BE2C (cell line): ENCODE results near the gene ELMO2.

Experiments used
- DNase-seq: peaks from one replicate; pipeline ENCODE4 v3.0.0-alpha.2; 2020
- H3K27me3 ChIP-seq: fragments of 250-450 bp; sonication (Bioruptor Pico); 2 replicates; pipeline ENCODE4 v1.5.1; 2020; ENCODE audit warnings: mild to moderate bottlenecking
- H3K36me3 ChIP-seq: fragments of 250-450 bp; sonication (Bioruptor Pico); 2 replicates; pipeline ENCODE4 v1.5.1; 2020; ENCODE audit warnings: mild to moderate bottlenecking
- H3K4me1 ChIP-seq: fragments of 250-450 bp; sonication (Bioruptor Pico); 2 replicates; pipeline ENCODE4 v1.5.1; 2020
- H3K4me3 ChIP-seq: 2 replicates; pipeline ENCODE4 v1.5.1; 2011; ENCODE audit warnings: low read depth, low read length
- H3K9me3 ChIP-seq: fragments of 250-450 bp; sonication (Bioruptor Pico); 2 replicates; pipeline ENCODE4 v1.5.1; 2020
- TF ChIP-seq, protein P1 (sequence below): IDR thresholded peaks from 2 replicates; pipeline ENCODE4 v1.5.1; 2012; ENCODE audit warnings: mild to moderate bottlenecking, low read depth, low read length

ELMO2 gene

DNA sequence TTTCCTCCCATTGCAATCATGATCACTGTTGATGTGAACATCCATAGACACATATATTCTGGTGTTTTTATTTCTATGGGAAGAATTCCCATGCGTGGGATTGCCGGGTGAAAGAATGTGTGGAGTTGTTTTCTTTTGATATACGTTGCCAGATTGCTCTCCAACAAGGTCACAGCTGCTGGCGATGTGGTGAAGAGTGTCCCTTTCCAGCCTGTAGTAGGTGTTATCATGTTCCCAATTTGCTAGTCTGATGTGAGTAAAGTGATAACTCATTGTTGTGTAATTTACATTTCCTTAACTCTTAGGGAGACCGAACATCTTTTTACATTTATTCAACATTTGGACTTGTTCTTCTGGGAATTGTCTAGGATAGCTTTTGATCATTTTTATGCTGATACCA, 14.5 kb upstream of the ELMO2 start:
- Histone ChIP-seq H3K4me1 (no peaks in the 10 kb centered on the region), H3K36me3 (no peaks in the 10 kb centered on the region), H3K4me3 (no peak overlapping the region), H3K9me3 (no peaks in the 10 kb centered on the region), H3K27me3 (peaks cover 59% of the 10 kb centered on the region)
- no peak for DNase-seq
- TF ChIP-seq, protein P1, sequence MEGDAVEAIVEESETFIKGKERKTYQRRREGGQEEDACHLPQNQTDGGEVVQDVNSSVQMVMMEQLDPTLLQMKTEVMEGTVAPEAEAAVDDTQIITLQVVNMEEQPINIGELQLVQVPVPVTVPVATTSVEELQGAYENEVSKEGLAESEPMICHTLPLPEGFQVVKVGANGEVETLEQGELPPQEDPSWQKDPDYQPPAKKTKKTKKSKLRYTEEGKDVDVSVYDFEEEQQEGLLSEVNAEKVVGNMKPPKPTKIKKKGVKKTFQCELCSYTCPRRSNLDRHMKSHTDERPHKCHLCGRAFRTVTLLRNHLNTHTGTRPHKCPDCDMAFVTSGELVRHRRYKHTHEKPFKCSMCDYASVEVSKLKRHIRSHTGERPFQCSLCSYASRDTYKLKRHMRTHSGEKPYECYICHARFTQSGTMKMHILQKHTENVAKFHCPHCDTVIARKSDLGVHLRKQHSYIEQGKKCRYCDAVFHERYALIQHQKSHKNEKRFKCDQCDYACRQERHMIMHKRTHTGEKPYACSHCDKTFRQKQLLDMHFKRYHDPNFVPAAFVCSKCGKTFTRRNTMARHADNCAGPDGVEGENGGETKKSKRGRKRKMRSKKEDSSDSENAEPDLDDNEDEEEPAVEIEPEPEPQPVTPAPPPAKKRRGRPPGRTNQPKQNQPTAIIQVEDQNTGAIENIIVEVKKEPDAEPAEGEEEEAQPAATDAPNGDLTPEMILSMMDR: no peak

DNA sequence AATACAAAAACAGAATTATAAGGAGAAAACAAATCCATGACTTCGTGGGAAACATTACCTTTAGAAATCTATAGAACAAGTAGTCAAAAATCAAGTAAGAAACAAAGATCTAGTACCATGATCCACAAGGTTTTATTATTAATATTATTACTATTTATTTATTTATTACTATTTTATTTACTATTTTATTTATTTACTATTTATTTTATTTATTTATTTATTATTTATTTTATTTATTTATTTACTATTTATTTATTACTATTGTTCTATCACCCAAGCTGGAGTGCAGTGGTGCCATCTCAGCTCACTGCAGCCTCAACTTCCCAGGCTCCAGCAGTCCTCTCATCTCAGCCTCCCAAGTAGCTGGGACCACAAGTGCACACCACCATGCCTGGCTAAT, 13.5 kb upstream of the ELMO2 start:
- Histone ChIP-seq H3K9me3 (no peaks in the 10 kb centered on the region), H3K4me3 (no peak overlapping the region), H3K36me3 (no peaks in the 10 kb centered on the region), H3K27me3 (peaks cover 59% of the 10 kb centered on the region), H3K4me1 (no peaks in the 10 kb centered on the region)
- no peak for DNase-seq
- TF ChIP-seq, protein P1: no peak

DNA sequence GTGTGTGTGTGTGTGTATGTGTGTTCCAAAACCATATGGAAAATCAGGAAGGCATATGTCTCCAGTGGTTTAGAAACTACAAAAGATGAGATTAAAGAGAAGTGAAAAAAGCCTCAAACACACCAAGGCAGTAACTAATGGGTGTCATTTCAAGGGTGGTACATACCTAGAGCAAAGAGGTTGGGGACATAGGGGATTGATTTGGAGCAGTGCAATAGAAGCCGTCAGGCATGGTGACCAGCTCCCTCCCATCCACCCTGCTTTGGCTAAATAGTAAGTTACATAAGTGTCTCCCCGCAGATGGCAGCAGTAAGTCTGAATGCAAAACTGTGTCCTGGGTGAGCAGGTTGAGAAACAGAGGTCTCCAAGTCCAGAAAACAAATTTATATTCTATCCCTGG, 10.4 kb upstream of the ELMO2 start:
- H3K36me3 ChIP-seq: no peaks in the 10 kb centered on the region
- H3K9me3 ChIP-seq: no peaks in the 10 kb centered on the region
- TF ChIP-seq, protein P1: no peak
- no peaks in the 10 kb centered on the region for H3K4me1 ChIP-seq
- peaks cover 63% of the 10 kb centered on the region for H3K27me3 ChIP-seq
- no peak for DNase-seq
- no peak overlapping the region for H3K4me3 ChIP-seq

DNA sequence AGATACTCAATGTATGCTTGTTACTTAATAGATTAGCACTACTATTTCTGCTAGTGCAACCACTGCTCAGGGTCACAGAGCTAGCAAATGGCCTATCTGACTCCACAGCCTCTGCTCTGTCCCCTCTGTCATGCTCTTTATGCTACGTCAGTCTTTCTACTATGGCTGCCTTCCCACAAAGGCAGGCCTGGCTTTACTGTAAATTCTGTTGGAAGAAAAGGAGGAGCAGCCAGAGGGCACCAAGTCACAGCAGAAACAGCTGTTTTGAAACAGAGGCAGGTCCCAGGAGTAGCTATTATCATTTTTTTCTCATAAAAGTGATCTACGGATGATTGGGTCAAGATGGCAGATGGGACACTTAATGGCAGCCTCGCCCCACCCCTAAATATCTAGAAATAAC, 10.0 kb upstream of the ELMO2 start:
- no peak overlapping the region for H3K4me3 ChIP-seq
- TF ChIP-seq, protein P1: no peak
- no peaks in the 10 kb centered on the region for H3K9me3 ChIP-seq
- no peaks in the 10 kb centered on the region for H3K36me3 ChIP-seq
- DNase-seq: no peak
- H3K27me3 ChIP-seq: peaks cover 62% of the 10 kb centered on the region
- H3K4me1 ChIP-seq: no peaks in the 10 kb centered on the region

DNA sequence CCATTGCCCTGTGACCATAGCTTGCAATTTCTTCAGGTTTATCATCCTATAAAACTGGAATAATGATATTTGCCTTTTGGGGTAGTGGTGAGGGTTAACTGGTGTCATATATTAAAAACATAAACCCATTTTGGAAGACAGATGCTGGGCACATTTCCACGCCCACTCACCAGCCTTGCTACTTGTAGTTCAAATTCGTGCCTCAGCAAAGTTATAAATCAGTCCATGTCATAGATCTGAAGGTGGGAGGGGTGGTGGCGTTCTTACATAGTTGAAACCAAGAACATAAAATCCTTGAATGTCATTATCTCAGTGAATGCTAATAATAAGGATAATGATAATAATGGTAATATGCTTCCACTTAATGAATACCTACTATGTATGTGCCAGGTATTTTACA, 9.4 kb upstream of the ELMO2 start:
- TF ChIP-seq, protein P1: no peak
- DNase-seq: no peak
- Histone ChIP-seq H3K36me3 (no peaks in the 10 kb centered on the region), H3K9me3 (no peaks in the 10 kb centered on the region), H3K4me1 (no peaks in the 10 kb centered on the region), H3K4me3 (no peak overlapping the region), H3K27me3 (peaks cover 56% of the 10 kb centered on the region)

DNA sequence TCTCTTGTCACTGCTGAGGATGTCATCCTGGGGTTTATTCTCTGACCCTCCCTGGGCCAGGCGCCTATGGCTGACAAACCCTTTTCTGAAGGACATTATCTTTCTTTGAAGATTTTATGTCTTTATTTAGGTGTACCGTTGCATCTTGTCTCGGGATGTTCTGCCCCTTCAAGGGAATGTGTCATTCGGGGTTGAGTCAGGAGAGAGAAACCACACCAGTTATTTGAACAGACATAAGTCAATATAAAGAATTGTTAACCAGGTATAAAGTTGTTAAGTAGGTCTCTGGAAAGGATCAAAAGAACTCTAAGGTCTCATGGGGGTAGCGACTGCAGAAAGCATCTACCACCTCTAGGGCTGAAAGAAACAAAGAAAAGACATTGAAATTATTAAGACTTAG, 8.2 kb upstream of the ELMO2 start:
- H3K27me3 ChIP-seq: peaks cover 49% of the 10 kb centered on the region
- H3K9me3 ChIP-seq: no peaks in the 10 kb centered on the region
- no peak for DNase-seq
- no peak overlapping the region for H3K4me3 ChIP-seq
- no peaks in the 10 kb centered on the region for H3K4me1 ChIP-seq
- no peaks in the 10 kb centered on the region for H3K36me3 ChIP-seq
- TF ChIP-seq, protein P1: no peak
